ENCODE data around the gene CTNND1. TPM values are rescaled to one million over a fixed set of nuclear protein-coding genes. Genes with fewer than 3 reads are reported as not detected.

The CTNND1 gene
- total and polyA plus RNA-seq, 2 of the 4 experiments (the other 2 are of a cell fraction): 88.5 to 229 TPM

DNA sequence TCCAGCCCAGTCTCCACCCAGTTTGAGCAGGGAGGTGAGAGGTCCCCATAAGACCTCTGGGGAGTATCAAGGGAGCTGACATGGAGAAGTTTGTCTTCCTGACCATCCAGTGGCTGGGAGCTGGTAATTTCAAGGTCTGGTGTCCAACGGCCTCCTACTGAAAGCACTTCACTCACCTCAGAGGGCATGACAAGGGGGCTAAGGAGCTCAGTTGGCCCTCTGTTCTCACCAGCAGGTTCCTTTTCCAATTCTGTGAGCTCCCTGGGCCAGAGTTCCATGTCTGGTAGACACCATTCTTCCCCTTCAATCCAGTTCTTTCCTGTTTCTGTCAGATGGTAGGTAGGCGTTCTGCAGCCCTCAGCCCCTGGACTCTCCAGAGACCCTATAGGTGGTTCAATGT lies 17.2 kb upstream of the CTNND1 start:
- no peak overlapping the region for H2AFZ ChIP-seq (replicated peaks; ENCODE audit: low read length, poor library complexity)
- H3K56ac ChIP-seq (ENCODE audit: extremely low read depth, insufficient read depth, low read length): no peak overlapping the region
- DNase-seq (no peak), ATAC-seq (ENCODE audit: low read depth) (no peak)
- no peak overlapping the region for H3K4ac ChIP-seq (ENCODE audit: low read depth, low read length)
- CTCF ChIA-PET: no interaction called here
- no peak overlapping the region for H2BK5ac ChIP-seq (ENCODE audit: low read depth, low read length, poor library complexity, severe bottlenecking)
- POLR2A ChIA-PET (ENCODE audit: unreplicated experiment): interaction anchor here (0.9 kb wide), 1 partner anchor 17 kb away, joined by 3 read pairs; no protein-coding TSS in a partner anchor
- H4K20me1 ChIP-seq (ENCODE audit: insufficient read depth, low read length): no peaks in the 10 kb centered on the region
- H3K79me1 ChIP-seq (ENCODE audit: low read depth in 1 of 2, low read length in 2 of 2): peaks cover 22 to 38% of the 10 kb centered on the region in 2 experiments
- no peak overlapping the region for H3K23ac ChIP-seq (ENCODE audit: low read depth, low read length)
- no peak overlapping the region for H3K4me2 ChIP-seq (ENCODE audit: low read depth, low read length)
- no peak overlapping the region for H2BK20ac ChIP-seq (ENCODE audit: low read depth, low read length)
- no peaks in the 10 kb centered on the region for H3K9me3 ChIP-seq (ENCODE audit: control insufficient read depth, insufficient read depth, low read length)
- WGBS, 2 experiments (ENCODE audit: extremely low coverage in 2 of 2, insufficient read length in 1 of 2): 100% methylated on average over 1 of the region's 2 CpGs; no CpG with 5 or more reads in 1 of the 2 experiments
- no peak overlapping the region for H3K18ac ChIP-seq (ENCODE audit: low read depth, low read length)
- no peak overlapping the region for H3K9ac ChIP-seq (ENCODE audit: low read depth, low read length)
- no peak overlapping the region for H4K8ac ChIP-seq (ENCODE audit: low read depth in 2 of 2, low read length in 2 of 2)
- no peak overlapping the region for H2BK15ac ChIP-seq (ENCODE audit: low read depth, low read length)
- H3K4me3 ChIP-seq (ENCODE audit: insufficient read depth, low read depth, low read length): no peak overlapping the region
- dilution Hi-C loops (cut with HindIII; ENCODE audit: low sequenced_read_pairs, unreplicated experiment): no loop called here
- intact Hi-C loops (cut with micrococcal nuclease): loop anchor here (5.0 to 10.0 kb wide), 2 partner anchors 540 to 768 kb away; no protein-coding TSS in a partner anchor
- H2AK9ac ChIP-seq (replicated peaks; ENCODE audit: low read depth, low read length, poor library complexity): no peak overlapping the region
- H3K36me3 ChIP-seq (ENCODE audit: control insufficient read depth, insufficient read depth, low read length): peaks cover 35% of the 10 kb centered on the region
- in situ Hi-C loops (cut with MboI; ENCODE audit: low sequenced_read_pairs): loop anchor here (10.0 kb wide), 1 partner anchor 770 kb away; no protein-coding TSS in a partner anchor
- H3K27ac ChIP-seq (ENCODE audit: insufficient read depth, low read length): no peak overlapping the region
- no peak overlapping the region for H4K91ac ChIP-seq (ENCODE audit: insufficient read depth, low read depth, low read length)
- H3K4me1 ChIP-seq (ENCODE audit: control insufficient read depth, insufficient read depth, low read length): peaks cover 2% of the 10 kb centered on the region; the same call in 1 of the 2 replicates
- no TSS peak for BruUV-seq (replicated peaks)
- TF ChIP-seq RFX5 (IDR thresholded peaks at IDR 0.05; ENCODE audit: low read depth, low read length) (no peak), CHD1 (IDR thresholded peaks at IDR 0.05; ENCODE audit: low read depth, low read length) (no peak), BHLHE40 (IDR thresholded peaks at IDR 0.05; ENCODE audit: low read depth, low read length) (no peak), MXI1 (IDR thresholded peaks at IDR 0.05; ENCODE audit: borderline replicate concordance, low read depth, low read length) (no peak), RAD21 (IDR thresholded peaks at IDR 0.05; ENCODE audit: low read length) (no peak), SMC3 (IDR thresholded peaks at IDR 0.05; ENCODE audit: low read depth, low read length) (no peak), POLR2A (IDR thresholded peaks at IDR 0.05; ENCODE audit: low read depth, low read length) (no peak)
- TF ChIP-seq, protein P1, sequence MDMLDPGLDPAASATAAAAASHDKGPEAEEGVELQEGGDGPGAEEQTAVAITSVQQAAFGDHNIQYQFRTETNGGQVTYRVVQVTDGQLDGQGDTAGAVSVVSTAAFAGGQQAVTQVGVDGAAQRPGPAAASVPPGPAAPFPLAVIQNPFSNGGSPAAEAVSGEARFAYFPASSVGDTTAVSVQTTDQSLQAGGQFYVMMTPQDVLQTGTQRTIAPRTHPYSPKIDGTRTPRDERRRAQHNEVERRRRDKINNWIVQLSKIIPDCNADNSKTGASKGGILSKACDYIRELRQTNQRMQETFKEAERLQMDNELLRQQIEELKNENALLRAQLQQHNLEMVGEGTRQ (IDR thresholded peaks at IDR 0.05; ENCODE audit: low read depth, low read length): no peak
- 0 out of 2 replicates have a peak, but pooled peaks cover 3% of the 10 kb centered on the region for H3K9me1 ChIP-seq (ENCODE audit: insufficient read depth, low read length)
- H4K5ac ChIP-seq (ENCODE audit: low read depth, low read length): no peak overlapping the region
- H3K14ac ChIP-seq (replicated peaks; ENCODE audit: low read depth, low read length): no peak overlapping the region
- no peak overlapping the region for H2AK5ac ChIP-seq (ENCODE audit: low read depth, low read length)
- H3K27me3 ChIP-seq (ENCODE audit: control insufficient read depth, insufficient read depth, low read length): no peaks in the 10 kb centered on the region
- H2BK120ac ChIP-seq (ENCODE audit: low read depth, low read length): no peak overlapping the region

Measured in IMR-90 (cell line).